Endothelial cell of umbilical vein (primary cell): ENCODE results near the gene IQCH. TPM values are rescaled to one million over a fixed set of nuclear protein-coding genes. Genes with fewer than 3 reads are reported as not detected.

Experiments
- BruUV-seq: library from RNA; stranded (reverse); fragments of 400-500 nt; replicated peaks from 2 replicates; lab custom pipeline; 2021; lab: Mats Ljungman, UMichigan
- CTCF ChIA-PET: fragments of 300-600, 350-600 bp; sonication (Branson Sonifier 250); formaldehyde crosslinking; loops from one replicate; lab custom pipeline; 2021; ENCODE audit warnings: antibody characterized with exemption, inconsistent platforms; lab: Charles Lee
- POLR2A ChIA-PET: fragments of 300-600, 350-600 bp; sonication (Branson Sonifier 250); formaldehyde crosslinking; loops from one replicate; lab custom pipeline; 2021; ENCODE audit warnings: antibody characterized with exemption, inconsistent platforms; lab: Charles Lee
- DNase-seq: peaks from one replicate; pipeline ENCODE4 v3.0.0-alpha.2; 2011; ENCODE audit warnings: low read depth, low spot score
- FAIRE-seq: peaks from 2 replicates; lab custom pipeline; 2011; peaks lifted over from hg19 to GRCh38; lab: Jason Lieb, UNC
- H2AFZ ChIP-seq: 2 replicates; pipeline ENCODE4 v1.6.0; 2012; ENCODE audit warnings: low read depth, low read length, control low read depth, inconsistent platforms
- H3K27ac ChIP-seq: 2 replicates; pipeline ENCODE4 v1.5.1; 2011; ENCODE audit warnings: low read depth, mild to moderate bottlenecking, control low read depth, low read length, moderate library complexity; ENCODE audit not compliant: insufficient read depth
- H3K27me3 ChIP-seq, 2 experiments: 2 replicates each; pipeline versions ENCODE4 v1.6.0 to v1.6.1; 2011; ENCODE audit warnings: low read length in 2 of 2, mixed read lengths in 1 of 2; ENCODE audit not compliant: control insufficient read depth in 2 of 2, insufficient read depth in 2 of 2
- H3K36me3 ChIP-seq, 2 experiments: 2 replicates in 1 of 2; 3 replicates in 1 of 2; pipeline ENCODE4 v1.5.1; 2011; ENCODE audit warnings: low read length in 2 of 2, mild to moderate bottlenecking in 1 of 2, moderate library complexity in 1 of 2; ENCODE audit not compliant: control insufficient read depth in 2 of 2, insufficient read depth in 2 of 2; ENCODE audit errors: extremely low read depth in 1 of 2
- H3K4me1 ChIP-seq: 3 replicates; pipeline ENCODE4 v1.5.1; 2011; ENCODE audit warnings: mild to moderate bottlenecking, low read length; ENCODE audit not compliant: control insufficient read depth, insufficient read depth; ENCODE audit errors: extremely low read depth
- H3K4me2 ChIP-seq: 2 replicates; pipeline ENCODE4 v1.6.1; 2011; ENCODE audit warnings: low read length, control low read depth, mixed read lengths; ENCODE audit not compliant: insufficient read depth
- H3K4me3 ChIP-seq, 3 experiments: fragments of 200-600 bp in 1 of 3; sonication (generic), shearing (Covaris generic) in 1 of 3; replicated peaks in 1 of 3; 2 replicates each; pipeline ENCODE4 v1.5.1; 2011 to 2016; ENCODE audit warnings: control low read depth in 3 of 3, low read length in 3 of 3, mild to moderate bottlenecking in 2 of 3, inconsistent platforms in 1 of 3, low read depth in 1 of 3, moderate library complexity in 1 of 3; ENCODE audit not compliant: insufficient read depth in 1 of 3
- H3K79me2 ChIP-seq: 2 replicates; pipeline ENCODE4 v1.6.0; 2012; ENCODE audit warnings: low read length, inconsistent platforms; ENCODE audit not compliant: control insufficient read depth, insufficient read depth
- H3K9ac ChIP-seq: replicated peaks from 2 replicates; pipeline ENCODE3; 2011; ENCODE audit warnings: low read length, control low read depth; ENCODE audit not compliant: insufficient read depth; ENCODE audit errors: extremely low read depth
- H3K9me1 ChIP-seq: replicated peaks from 3 replicates; pipeline ENCODE4 v1.6.0; 2011; ENCODE audit warnings: mild to moderate bottlenecking, low read length; ENCODE audit not compliant: control insufficient read depth, insufficient read depth; ENCODE audit errors: extremely low read depth
- H3K9me3 ChIP-seq: replicated peaks from 2 replicates; pipeline ENCODE4 v1.5.1; 2012; ENCODE audit warnings: low read length, inconsistent platforms; ENCODE audit not compliant: control insufficient read depth, insufficient read depth
- H4K20me1 ChIP-seq: replicated peaks from 2 replicates; pipeline ENCODE3; 2011; ENCODE audit warnings: mild to moderate bottlenecking, low read length; ENCODE audit not compliant: control insufficient read depth, insufficient read depth; ENCODE audit errors: extremely low read depth
- EZH2 ChIP-seq: IDR thresholded peaks from 2 replicates; pipeline ENCODE4 v1.6.1; 2012; ENCODE audit warnings: borderline replicate concordance, low read depth, mild to moderate bottlenecking, moderate library complexity, low read length, inconsistent platforms; ENCODE audit not compliant: severe bottlenecking
- FOS ChIP-seq: IDR thresholded peaks from 2 replicates; pipeline ENCODE4 v1.6.1; 2011; ENCODE audit warnings: mild to moderate bottlenecking, low read length, moderate library complexity, borderline replicate concordance; ENCODE audit not compliant: insufficient read depth
- GATA2 ChIP-seq: IDR thresholded peaks from 2 replicates; pipeline ENCODE4 v1.7.0; 2011; ENCODE audit warnings: low read depth, mild to moderate bottlenecking, moderate library complexity, mixed read lengths, low read length; ENCODE audit not compliant: insufficient read length, insufficient read depth
- JUN ChIP-seq: IDR thresholded peaks from 2 replicates; pipeline ENCODE4 v1.6.1; 2011; ENCODE audit warnings: borderline replicate concordance, low read depth; ENCODE audit not compliant: insufficient read length, insufficient read depth
- MYC ChIP-seq: IDR thresholded peaks from one replicate; pipeline ENCODE4 v1.6.1; 2011; ENCODE audit warnings: mild to moderate bottlenecking, low read depth, low read length
- POLR2A ChIP-seq: IDR thresholded peaks from 2 replicates; pipeline ENCODE4 v1.6.1; 2012; ENCODE audit warnings: low read depth, mild to moderate bottlenecking, control low read depth, low read length
- POLR2AphosphoS5 ChIP-seq: IDR thresholded peaks from 2 replicates; pipeline ENCODE4 v1.6.1; 2012; ENCODE audit warnings: low read depth, mild to moderate bottlenecking, control low read depth, low read length, moderate library complexity; ENCODE audit not compliant: insufficient read depth
- dilution Hi-C: fragments of 300-500 bp; cut with MboI; formaldehyde crosslinking; loops from one replicate; pipeline ENCODE4 v1.15.0; 2019; ENCODE audit warnings: low sequenced_read_pairs; ENCODE audit not compliant: extremely low pct_ligation_motif_present
- intact Hi-C: fragments of 100-400 bp; cut with micrococcal nuclease; formaldehyde crosslinking; loops from one replicate; pipeline ENCODE4 v1.10.0; 2022
- polyA plus RNA-seq, 4 experiments: library from polyadenylated mRNA; depleted of rRNA in 3 of 4; stranded (reverse) in 3 of 4; unstranded in 1 of 4; fragments of >200 nt; gene quantifications; 2 replicates each; pipeline versions ENCODE4 v1.2.1 to v1.2.3, GENCODE V29; 2011 to 2012; ENCODE audit warnings: missing spikeins in 1 of 4
- total RNA-seq: library from RNA; stranded (reverse); gene quantifications from 2 replicates; pipeline ENCODE4 v1.2.3, GENCODE V29; 2021
- TF ChIP-seq, protein P1 (sequence below), 2 donors: IDR thresholded peaks; 1 replicate in 1 of 2; 2 replicates in 1 of 2; pipeline ENCODE4 v1.5.1; 2011; ENCODE audit warnings: low read length in 2 of 2, mild to moderate bottlenecking in 2 of 2, moderate library complexity in 2 of 2, control low read depth in 1 of 2, inconsistent platforms in 1 of 2, low read depth in 1 of 2; ENCODE audit not compliant: insufficient read depth in 1 of 2; ENCODE audit errors: extremely low read depth in 1 of 2
- TF ChIP-seq, protein P2 (sequence below): IDR thresholded peaks from 2 replicates; pipeline ENCODE4 v1.6.1; 2011; ENCODE audit not compliant: insufficient read depth, insufficient read length

Gene IQCH
- total and polyA plus RNA-seq, 2 donors (not counting 3 experiments of a cell fraction or from before 2014, with no cell fraction given) = 0.29 to 0.51 TPM

DNA sequence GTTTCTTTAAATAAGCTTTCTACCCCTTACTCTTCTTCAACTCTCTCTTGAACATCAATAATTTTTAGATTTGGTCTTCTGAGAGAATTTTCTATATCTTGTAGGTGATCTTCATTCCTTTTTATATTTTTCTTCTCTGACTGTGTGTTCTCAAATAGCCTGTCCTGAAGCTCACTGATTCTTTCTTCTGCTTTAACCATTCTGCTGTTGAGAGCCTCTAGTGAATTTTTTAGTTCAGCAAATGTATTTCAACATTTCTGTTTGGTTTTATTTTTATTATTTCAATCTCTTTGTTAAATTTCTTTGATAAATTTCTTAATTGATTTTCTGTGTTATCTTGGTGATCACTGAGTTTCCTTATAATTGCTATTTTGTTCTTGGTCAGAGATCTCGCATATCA is 19.6 kb downstream of the IQCH start:
- H3K9ac ChIP-seq = no peak overlapping the region
- H3K4me2 ChIP-seq = no peak overlapping the region
- H3K4me3 ChIP-seq = no peak overlapping the region
- H4K20me1 ChIP-seq = no peaks in the 10 kb centered on the region
- TF ChIP-seq POLR2AphosphoS5 (no peak), POLR2A (no peak), JUN (no peak), GATA2 (no peak), MYC (no peak), EZH2 (no peak), FOS (no peak)
- TF ChIP-seq, protein P1, sequence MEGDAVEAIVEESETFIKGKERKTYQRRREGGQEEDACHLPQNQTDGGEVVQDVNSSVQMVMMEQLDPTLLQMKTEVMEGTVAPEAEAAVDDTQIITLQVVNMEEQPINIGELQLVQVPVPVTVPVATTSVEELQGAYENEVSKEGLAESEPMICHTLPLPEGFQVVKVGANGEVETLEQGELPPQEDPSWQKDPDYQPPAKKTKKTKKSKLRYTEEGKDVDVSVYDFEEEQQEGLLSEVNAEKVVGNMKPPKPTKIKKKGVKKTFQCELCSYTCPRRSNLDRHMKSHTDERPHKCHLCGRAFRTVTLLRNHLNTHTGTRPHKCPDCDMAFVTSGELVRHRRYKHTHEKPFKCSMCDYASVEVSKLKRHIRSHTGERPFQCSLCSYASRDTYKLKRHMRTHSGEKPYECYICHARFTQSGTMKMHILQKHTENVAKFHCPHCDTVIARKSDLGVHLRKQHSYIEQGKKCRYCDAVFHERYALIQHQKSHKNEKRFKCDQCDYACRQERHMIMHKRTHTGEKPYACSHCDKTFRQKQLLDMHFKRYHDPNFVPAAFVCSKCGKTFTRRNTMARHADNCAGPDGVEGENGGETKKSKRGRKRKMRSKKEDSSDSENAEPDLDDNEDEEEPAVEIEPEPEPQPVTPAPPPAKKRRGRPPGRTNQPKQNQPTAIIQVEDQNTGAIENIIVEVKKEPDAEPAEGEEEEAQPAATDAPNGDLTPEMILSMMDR (IDR thresholded peaks at IDR 0.05; ENCODE audit: extremely low read depth in 1 of 2, insufficient read depth in 1 of 2, low read depth in 1 of 2, low read length in 2 of 2) = no peak
- TF ChIP-seq, protein P2, sequence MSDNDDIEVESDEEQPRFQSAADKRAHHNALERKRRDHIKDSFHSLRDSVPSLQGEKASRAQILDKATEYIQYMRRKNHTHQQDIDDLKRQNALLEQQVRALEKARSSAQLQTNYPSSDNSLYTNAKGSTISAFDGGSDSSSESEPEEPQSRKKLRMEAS = no peak
- dilution Hi-C loops (no loop called here), intact Hi-C loops (no loop called here)
- H3K9me1 ChIP-seq = no peaks in the 10 kb centered on the region
- POLR2A ChIA-PET = no interaction called here
- no peaks in the 10 kb centered on the region for H3K27me3 ChIP-seq
- no peak for DNase-seq
- H3K79me2 ChIP-seq = no peaks in the 10 kb centered on the region
- no peak for FAIRE-seq
- no peaks in the 10 kb centered on the region for H3K36me3 ChIP-seq
- CTCF ChIA-PET = no interaction called here
- BruUV-seq = no TSS peak
- no peaks in the 10 kb centered on the region for H3K9me3 ChIP-seq
- no peak overlapping the region for H2AFZ ChIP-seq
- no peaks in the 10 kb centered on the region for H3K4me1 ChIP-seq
- H3K27ac ChIP-seq = no peak overlapping the region
